Astrocyte (in vitro differentiated cells and primary cell): ENCODE results near the gene CLTCL1. TPM values are rescaled to one million over a fixed set of nuclear protein-coding genes. Genes with fewer than 3 reads are reported as not detected.

ENCODE experiments used
- DNase-seq: peaks from one replicate; pipeline ENCODE4 v3.0.0-alpha.2; 2010; ENCODE audit warnings: low read depth
- FAIRE-seq: peaks from 2 replicates; lab custom pipeline; 2011; peaks lifted over from hg19 to GRCh38; lab: Jason Lieb, UNC
- H2AFZ ChIP-seq: 2 replicates; pipeline ENCODE4 v1.6.0; 2012; ENCODE audit warnings: low read depth, low read length, inconsistent platforms
- H3K27ac ChIP-seq: 2 replicates; pipeline ENCODE4 v1.5.1; 2011; ENCODE audit warnings: low read depth, low read length, inconsistent platforms
- H3K27me3 ChIP-seq: 2 replicates; pipeline ENCODE4 v1.6.0; 2011; ENCODE audit warnings: low read length, inconsistent platforms; ENCODE audit not compliant: insufficient read depth
- H3K36me3 ChIP-seq: 2 replicates; pipeline ENCODE4 v1.5.1; 2011; ENCODE audit warnings: low read length, inconsistent platforms; ENCODE audit not compliant: insufficient read depth
- H3K4me1 ChIP-seq: 2 replicates; pipeline ENCODE4 v1.5.1; 2011; ENCODE audit warnings: low read length, inconsistent platforms; ENCODE audit not compliant: insufficient read depth
- H3K4me2 ChIP-seq: 2 replicates; pipeline ENCODE4 v1.6.0; 2012; ENCODE audit warnings: low read length, inconsistent platforms
- H3K4me3 ChIP-seq: 2 replicates; pipeline ENCODE4 v1.5.1; 2011; ENCODE audit warnings: low read depth, mild to moderate bottlenecking, low read length, inconsistent platforms; ENCODE audit not compliant: insufficient read depth
- H3K79me2 ChIP-seq: 2 replicates; pipeline ENCODE4 v1.6.0; 2012; ENCODE audit warnings: mild to moderate bottlenecking, low read length, inconsistent platforms; ENCODE audit not compliant: insufficient read depth
- H3K9ac ChIP-seq: 2 replicates; pipeline ENCODE4 v1.6.0; 2012; ENCODE audit warnings: mild to moderate bottlenecking, low read length, inconsistent platforms
- H3K9me3 ChIP-seq: 2 replicates; pipeline ENCODE4 v1.5.1; 2012; ENCODE audit warnings: low read depth, mild to moderate bottlenecking, low read length, inconsistent platforms; ENCODE audit not compliant: insufficient read depth
- H4K20me1 ChIP-seq: 2 replicates; pipeline ENCODE4 v1.6.0; 2012; ENCODE audit warnings: low read length, inconsistent platforms; ENCODE audit not compliant: insufficient read depth
- H3K27ac Mint-ChIP-seq: one replicate; pipeline ENCODE4 v1.8.0; 2021; ENCODE audit warnings: mild to moderate bottlenecking, mixed read lengths; ENCODE audit not compliant: unreplicated experiment
- H3K27me3 Mint-ChIP-seq: one replicate; pipeline ENCODE4 v1.8.0; 2021; ENCODE audit warnings: low read depth, mixed read lengths; ENCODE audit not compliant: unreplicated experiment
- H3K36me3 Mint-ChIP-seq: one replicate; pipeline ENCODE4 v1.8.0; 2021; ENCODE audit warnings: low read depth, mixed read lengths; ENCODE audit not compliant: unreplicated experiment
- H3K4me1 Mint-ChIP-seq: one replicate; pipeline ENCODE4 v1.8.0; 2021; ENCODE audit warnings: low read depth, mixed read lengths; ENCODE audit not compliant: unreplicated experiment
- H3K4me3 Mint-ChIP-seq: one replicate; pipeline ENCODE4 v1.8.0; 2021; ENCODE audit warnings: mild to moderate bottlenecking, moderate library complexity, mixed read lengths; ENCODE audit not compliant: unreplicated experiment
- H3K9me3 Mint-ChIP-seq: one replicate; pipeline ENCODE4 v1.8.0; 2021; ENCODE audit warnings: mild to moderate bottlenecking, mixed read lengths; ENCODE audit not compliant: unreplicated experiment
- EZH2 ChIP-seq: IDR thresholded peaks from 2 replicates; pipeline ENCODE4 v1.6.1; 2012; ENCODE audit warnings: mild to moderate bottlenecking, low read length, inconsistent platforms; ENCODE audit not compliant: insufficient read depth
- total RNA-seq: library from RNA; stranded (reverse); gene quantifications from 2 replicates; pipeline ENCODE4 v1.2.1, GENCODE V29; 2021
- TF ChIP-seq, protein P1 (sequence below): IDR thresholded peaks from 2 replicates; pipeline ENCODE4 v1.5.1; 2011; ENCODE audit warnings: low read depth, mild to moderate bottlenecking, inconsistent platforms, low read length, moderate library complexity; ENCODE audit not compliant: insufficient read depth

CLTCL1 gene
- total RNA-seq, 1 donor from 2014 or later = 54.4 TPM

DNA sequence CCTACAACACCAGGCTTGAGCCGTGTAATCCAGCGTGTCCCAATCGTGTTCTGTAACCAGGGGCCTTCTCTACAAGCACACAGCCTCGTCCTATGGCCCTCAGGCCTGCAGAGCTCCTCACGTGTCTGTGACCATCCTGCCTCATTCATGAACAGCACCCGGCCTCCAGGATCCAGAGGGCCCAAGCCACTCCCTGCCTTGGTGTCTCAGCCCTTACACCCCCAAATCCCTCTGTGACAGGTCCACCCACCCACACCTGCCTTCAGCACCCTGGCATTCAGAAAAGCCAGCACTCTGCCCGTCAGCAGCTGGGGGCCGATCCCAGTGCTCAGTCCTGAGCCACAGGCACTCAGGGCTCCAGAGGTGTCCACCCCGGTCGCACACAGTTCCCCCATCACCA is 154.6 kb downstream of the CLTCL1 start:
- H2AFZ ChIP-seq = no peak overlapping the region
- no peaks in the 10 kb centered on the region for H3K4me1 Mint-ChIP-seq
- no peak overlapping the region for H3K9ac ChIP-seq
- peaks cover 24% of the 10 kb centered on the region for H3K36me3 Mint-ChIP-seq
- H3K4me3 ChIP-seq = no peak overlapping the region
- no peak for FAIRE-seq
- H3K79me2 ChIP-seq = no peaks in the 10 kb centered on the region
- H3K27me3 ChIP-seq = no peaks in the 10 kb centered on the region
- TF ChIP-seq, protein P1, sequence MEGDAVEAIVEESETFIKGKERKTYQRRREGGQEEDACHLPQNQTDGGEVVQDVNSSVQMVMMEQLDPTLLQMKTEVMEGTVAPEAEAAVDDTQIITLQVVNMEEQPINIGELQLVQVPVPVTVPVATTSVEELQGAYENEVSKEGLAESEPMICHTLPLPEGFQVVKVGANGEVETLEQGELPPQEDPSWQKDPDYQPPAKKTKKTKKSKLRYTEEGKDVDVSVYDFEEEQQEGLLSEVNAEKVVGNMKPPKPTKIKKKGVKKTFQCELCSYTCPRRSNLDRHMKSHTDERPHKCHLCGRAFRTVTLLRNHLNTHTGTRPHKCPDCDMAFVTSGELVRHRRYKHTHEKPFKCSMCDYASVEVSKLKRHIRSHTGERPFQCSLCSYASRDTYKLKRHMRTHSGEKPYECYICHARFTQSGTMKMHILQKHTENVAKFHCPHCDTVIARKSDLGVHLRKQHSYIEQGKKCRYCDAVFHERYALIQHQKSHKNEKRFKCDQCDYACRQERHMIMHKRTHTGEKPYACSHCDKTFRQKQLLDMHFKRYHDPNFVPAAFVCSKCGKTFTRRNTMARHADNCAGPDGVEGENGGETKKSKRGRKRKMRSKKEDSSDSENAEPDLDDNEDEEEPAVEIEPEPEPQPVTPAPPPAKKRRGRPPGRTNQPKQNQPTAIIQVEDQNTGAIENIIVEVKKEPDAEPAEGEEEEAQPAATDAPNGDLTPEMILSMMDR = no peak
- no peak for TF ChIP-seq EZH2
- H3K36me3 ChIP-seq = peaks cover 37% of the 10 kb centered on the region
- H3K9me3 ChIP-seq = no peaks in the 10 kb centered on the region
- H4K20me1 ChIP-seq = peaks cover 38% of the 10 kb centered on the region
- H3K27me3 Mint-ChIP-seq = no peaks in the 10 kb centered on the region
- H3K27ac Mint-ChIP-seq = no peak overlapping the region
- no peak overlapping the region for H3K27ac ChIP-seq
- DNase-seq = no peak
- H3K4me3 Mint-ChIP-seq = no peak overlapping the region
- H3K4me1 ChIP-seq = no peaks in the 10 kb centered on the region
- no peaks in the 10 kb centered on the region for H3K9me3 Mint-ChIP-seq
- H3K4me2 ChIP-seq = no peak overlapping the region

DNA sequence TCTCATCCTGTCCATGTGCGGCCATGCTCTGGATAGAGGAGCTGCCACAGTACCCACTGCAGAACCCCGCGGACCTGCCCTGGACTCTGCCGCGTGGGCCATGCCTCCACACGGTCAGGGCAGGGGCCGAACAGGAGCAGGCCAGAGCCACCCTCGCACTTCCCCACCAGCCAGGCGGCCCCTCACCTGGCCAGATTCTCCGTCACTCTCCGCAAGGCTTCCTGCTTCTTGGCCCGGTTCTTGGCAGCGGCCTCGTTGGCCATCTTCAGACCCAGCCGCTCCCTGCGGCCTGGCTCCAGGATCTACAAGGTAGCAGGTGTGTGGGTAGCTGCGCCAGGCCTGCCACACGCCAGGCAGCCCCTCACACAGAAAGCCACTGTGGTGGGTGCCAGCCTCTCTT is 156.6 kb downstream of the CLTCL1 start:
- Mint-ChIP-seq H3K36me3 (peaks cover 29% of the 10 kb centered on the region), H3K4me1 (no peaks in the 10 kb centered on the region), H3K27me3 (no peaks in the 10 kb centered on the region), H3K9me3 (no peaks in the 10 kb centered on the region), H3K27ac (no peak overlapping the region), H3K4me3 (no peak overlapping the region)
- H3K4me1 ChIP-seq = no peaks in the 10 kb centered on the region
- no peaks in the 10 kb centered on the region for H3K79me2 ChIP-seq
- no peak overlapping the region for H3K4me2 ChIP-seq
- DNase-seq (no peak), FAIRE-seq (no peak)
- peaks cover 23% of the 10 kb centered on the region for H3K36me3 ChIP-seq
- no peaks in the 10 kb centered on the region for H3K27me3 ChIP-seq
- no peak overlapping the region for H3K9ac ChIP-seq
- TF ChIP-seq EZH2 = no peak
- TF ChIP-seq, protein P1 = no peak
- no peaks in the 10 kb centered on the region for H3K9me3 ChIP-seq
- no peak overlapping the region for H2AFZ ChIP-seq
- H3K27ac ChIP-seq = no peak overlapping the region
- H4K20me1 ChIP-seq = peaks cover 23% of the 10 kb centered on the region
- H3K4me3 ChIP-seq = no peak overlapping the region

DNA sequence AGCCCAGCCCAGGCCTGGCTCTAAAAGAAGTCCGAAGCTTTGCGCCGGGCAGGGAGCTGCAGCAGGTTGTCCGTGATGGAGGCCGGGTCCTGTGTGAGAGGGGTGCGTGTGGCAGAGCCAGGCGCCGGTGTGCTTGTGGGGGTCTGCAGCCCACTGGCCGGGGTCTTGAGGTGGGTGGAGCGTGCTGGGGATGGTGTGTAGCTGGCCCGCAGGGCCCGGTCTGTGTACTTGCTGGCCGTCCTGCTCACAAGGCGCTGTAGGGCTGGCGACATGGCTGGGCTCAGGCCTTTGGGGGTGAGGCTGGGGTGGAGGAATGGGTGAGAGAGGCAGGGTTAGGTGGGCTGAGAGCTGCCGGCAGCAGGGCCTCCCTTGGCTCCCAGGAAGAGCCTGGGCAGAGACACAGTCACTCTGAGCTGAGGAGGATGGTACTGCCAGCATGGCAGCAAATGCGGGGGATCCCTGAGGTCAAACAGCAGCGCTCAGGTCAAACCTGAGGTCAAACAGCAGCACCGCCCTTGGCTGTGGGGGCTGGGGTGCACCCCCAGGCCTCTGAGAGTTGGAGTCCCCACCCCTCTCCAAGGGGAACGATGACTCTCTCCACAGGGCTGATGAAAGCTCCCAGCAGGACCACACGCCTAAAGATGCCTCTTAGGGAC is 157.2 kb downstream of the CLTCL1 start:
- no peaks in the 10 kb centered on the region for H3K27me3 Mint-ChIP-seq
- H3K9me3 Mint-ChIP-seq = no peaks in the 10 kb centered on the region
- Histone ChIP-seq H3K4me2 (no peak overlapping the region), H4K20me1 (peaks cover 21% of the 10 kb centered on the region), H3K4me1 (no peaks in the 10 kb centered on the region), H3K4me3 (no peak overlapping the region), H3K27ac (no peak overlapping the region), H2AFZ (no peak overlapping the region), H3K27me3 (no peaks in the 10 kb centered on the region), H3K9ac (no peak overlapping the region), H3K36me3 (peaks cover 21% of the 10 kb centered on the region), H3K9me3 (no peaks in the 10 kb centered on the region), H3K79me2 (no peaks in the 10 kb centered on the region)
- no peak for FAIRE-seq
- DNase-seq = no peak
- peaks cover 24% of the 10 kb centered on the region for H3K36me3 Mint-ChIP-seq
- H3K27ac Mint-ChIP-seq = no peak overlapping the region
- H3K4me3 Mint-ChIP-seq = no peak overlapping the region
- TF ChIP-seq, protein P1 = no peak
- no peak for TF ChIP-seq EZH2
- no peaks in the 10 kb centered on the region for H3K4me1 Mint-ChIP-seq
